A549 (cell line): Measurements from ENCODE around the gene HACL1. TPM values are rescaled to one million over a fixed set of nuclear protein-coding genes. Genes with fewer than 3 reads are reported as not detected.
"Not testable (repeated sequence)": the region's sequence is repeated elsewhere in the genome, so short reads cannot be mapped to it uniquely, and the experiment has no call there.

Experiments
- ATAC-seq, 2 experiments: fragments of 200-7000 bp in 1 of 2; fragments of >200 bp in 1 of 2; cut with Nextera tagmentation in 1 of 2; cut with Tn5 transposase in 1 of 2; 3 replicates each; pipeline versions ENCODE4 v1.8.0 to v1.9.1; 2018 to 2020; ENCODE audit warnings: mild to moderate bottlenecking in 1 of 2, moderate library complexity in 1 of 2
- CTCF ChIA-PET: fragments of 300-600 bp; sonication (Branson Sonifier 250); formaldehyde crosslinking; extraction: SDS; loops from one replicate; lab custom pipeline; 2021; ENCODE audit warnings: antibody characterized with exemption, inconsistent platforms; lab: Yijun Ruan, JAX
- POLR2A ChIA-PET: fragments of 350-600 bp; formaldehyde crosslinking; extraction: SDS; loops from one replicate; lab custom pipeline; 2021; ENCODE audit warnings: antibody characterized with exemption, inconsistent platforms; lab: Yijun Ruan, JAX
- DNase-seq, 2 experiments: peaks; one replicate each; pipeline versions ENCODE4 v3.0.0 to v3.0.0-alpha.2; 2011 to 2016; ENCODE audit warnings: low read depth in 1 of 2, low spot score in 1 of 2
- FAIRE-seq: peaks from 2 replicates; lab custom pipeline; 2011; peaks lifted over from hg19 to GRCh38; lab: Jason Lieb, UNC
- H3K27ac ChIP-seq, 2 experiments: fragments of >200 bp; sonication (Bioruptor Twin); formaldehyde crosslinking; 3 replicates each; pipeline ENCODE4 v1.5.1; 2016 to 2017
- H3K4me1 ChIP-seq: fragments of >200 bp; sonication (Bioruptor Twin); formaldehyde crosslinking; 3 replicates; pipeline ENCODE4 v1.6.1; 2016
- H3K4me2 ChIP-seq: fragments of >200 bp; sonication (Bioruptor Twin); formaldehyde crosslinking; 3 replicates; pipeline ENCODE4 v1.6.1; 2016
- H3K4me3 ChIP-seq: fragments of >200 bp; sonication (Bioruptor Twin); formaldehyde crosslinking; 3 replicates; pipeline ENCODE4 v1.5.1; 2016
- H3K9me3 ChIP-seq: fragments of >200 bp; sonication (Bioruptor Twin); formaldehyde crosslinking; 3 replicates; pipeline ENCODE4 v1.6.1; 2016
- ATOH8 ChIP-seq: fragments of 250-450 bp; sonication (Bioruptor Pico); IDR thresholded peaks from 2 replicates; pipeline ENCODE4 v1.5.0; 2020; ENCODE audit warnings: low read depth, mild to moderate bottlenecking, moderate library complexity
- BHLHE40 ChIP-seq: IDR thresholded peaks from 2 replicates; pipeline ENCODE4 v1.6.1; 2012; ENCODE audit warnings: low read depth, low read length, inconsistent platforms
- CBX8 ChIP-seq: fragments of 200-600 bp; sonication (generic); IDR thresholded peaks from 2 replicates; pipeline ENCODE4 v1.6.1; 2016
- CTCF ChIP-seq: fragments of >200 bp; sonication (Bioruptor Twin); formaldehyde crosslinking; IDR thresholded peaks from 3 replicates; pipeline ENCODE4 v1.5.1; 2016
- HEYL ChIP-seq: fragments of 250-450 bp; sonication (Bioruptor Pico); IDR thresholded peaks from 2 replicates; pipeline ENCODE4 v1.8.0; 2021; ENCODE audit warnings: mild to moderate bottlenecking, moderate library complexity
- HMGXB4 ChIP-seq: fragments of 250-450 bp; sonication (Bioruptor Pico); IDR thresholded peaks from 2 replicates; pipeline ENCODE4 v1.5.0; 2021; ENCODE audit warnings: mild to moderate bottlenecking, moderate library complexity, borderline replicate concordance
- HOXA7 ChIP-seq: fragments of 250-450 bp; sonication (Bioruptor Pico); IDR thresholded peaks from 2 replicates; pipeline ENCODE4 v1.5.0; 2020; ENCODE audit warnings: mild to moderate bottlenecking, moderate library complexity
- MAZ ChIP-seq: fragments of 150-350 bp; IDR thresholded peaks from 2 replicates; pipeline ENCODE4 v1.6.1; 2014; ENCODE audit warnings: antibody characterized with exemption, low read depth, low read length, borderline replicate concordance
- MYC ChIP-seq: IDR thresholded peaks from 2 replicates; pipeline ENCODE4 v1.6.1; 2012; ENCODE audit warnings: mild to moderate bottlenecking, inconsistent platforms, low read length, improper control_type of control experiment, borderline replicate concordance
- NFE2L2 ChIP-seq: fragments of 150-350 bp; conservative IDR thresholded peaks from 2 replicates; pipeline ENCODE4 v1.6.1; 2014; ENCODE audit warnings: low read length
- NPAS2 ChIP-seq: fragments of 250-450 bp; sonication (Bioruptor Pico); IDR thresholded peaks from 2 replicates; pipeline ENCODE4 v1.8.0; 2022; ENCODE audit warnings: mild to moderate bottlenecking, moderate library complexity, borderline replicate concordance
- TP53 ChIP-seq: fragments of 250-450 bp; sonication (Bioruptor Pico); IDR thresholded peaks from 2 replicates; pipeline ENCODE4 v1.5.0; 2021; ENCODE audit warnings: mild to moderate bottlenecking, moderate library complexity
- ZSCAN20 ChIP-seq: fragments of 250-450 bp; sonication (Bioruptor Pico); IDR thresholded peaks from 2 replicates; pipeline ENCODE4 v1.8.0; 2022; ENCODE audit warnings: mild to moderate bottlenecking, moderate library complexity
- WGBS: methylation state at CpG from one replicate; pipeline ENCODE4 v1.1.6; 2017; ENCODE audit errors: missing lambda C conversion rate; 5-methylcytosine and 5-hydroxymethylcytosine counted together
- polyA plus RNA-seq, 4 experiments: library from polyadenylated mRNA; depleted of rRNA in 3 of 4; stranded (reverse); fragments of >200 nt; fragmentation: RNase III in 1 of 4; extraction: RNeasy Plus Mini Kit Qiagen cat#74134 plus additional on column Dnase treatment in 1 of 4; gene quantifications; 2 replicates in 3 of 4; 3 replicates in 1 of 4; pipeline ENCODE4 v1.2.3, GENCODE V29; 2011 to 2017

The HACL1 gene
- polyA plus RNA-seq, 2 of the 4 experiments (the other 2 are of a cell fraction): 26.3 to 51.0 TPM

- no peak for TF ChIP-seq HEYL (CRISPR knock-in tag)
- TF ChIP-seq ZSCAN20: no peak
- TF ChIP-seq, all 56 proteins: peak for 0
Observed at GRCh38 chr3:15623535-15624440, 22.4 kb upstream of the HACL1 start (continued).

GRCh38 chr3:15619659-15620464 is 18.5 kb upstream of the HACL1 start:
- WGBS: 83% methylated on average over 8 of the region's 8 CpGs
- FAIRE-seq: not testable (repeated sequence)

GRCh38 chr3:15616053-15616452 is 14.7 kb upstream of the HACL1 start:
- no peaks in the 10 kb centered on the region for H3K9me3 ChIP-seq
- no peak for DNase-seq
- H3K27ac ChIP-seq: no peak overlapping the region
- FAIRE-seq: no peak
- no peak for TF ChIP-seq CTCF
- TF ChIP-seq MYC: no peak
- TF ChIP-seq NFE2L2: no peak
- no peak for TF ChIP-seq TP53
- no peak for TF ChIP-seq ATOH8 (CRISPR knock-in tag)
- TF ChIP-seq MAZ: no peak
- no peak for TF ChIP-seq HOXA7 (CRISPR knock-in tag)
- TF ChIP-seq NPAS2: no peak
- no peak for TF ChIP-seq HMGXB4 (CRISPR knock-in tag)
- TF ChIP-seq BHLHE40: no peak
- TF ChIP-seq CBX8: no peak
- H3K4me2 ChIP-seq: no peak overlapping the region
- no peak overlapping the region for H3K4me3 ChIP-seq
- POLR2A ChIA-PET: no interaction called here
- CTCF ChIA-PET: interaction anchor here (2.3 to 4.6 kb wide), 3 partner anchors 9 to 14 kb away, joined by 8 to 27 read pairs (median 8); no protein-coding TSS in a partner anchor
- whole genome bisulfite sequencing: 89% methylated on average over 6 of the region's 6 CpGs
- H3K4me1 ChIP-seq: 0 out of 3 replicates have a peak, but pooled peaks cover 8% of the 10 kb centered on the region
- ATAC-seq: no peak

More at GRCh38 chr3:15619659-15620464, 18.5 kb upstream of the HACL1 start:
- H3K9me3 ChIP-seq, POLR2A ChIA-PET, CTCF ChIA-PET, DNase-seq, H3K4me2 ChIP-seq, H3K27ac ChIP-seq, ATAC-seq, H3K4me1 ChIP-seq, H3K4me3 ChIP-seq: not testable (repeated sequence)
